ENCODE data around the gene GJB3.
"Not testable (repeated sequence)": the region's sequence is repeated elsewhere in the genome, so short reads cannot be mapped to it uniquely, and the experiment has no call there.

Gene GJB3

DNA sequence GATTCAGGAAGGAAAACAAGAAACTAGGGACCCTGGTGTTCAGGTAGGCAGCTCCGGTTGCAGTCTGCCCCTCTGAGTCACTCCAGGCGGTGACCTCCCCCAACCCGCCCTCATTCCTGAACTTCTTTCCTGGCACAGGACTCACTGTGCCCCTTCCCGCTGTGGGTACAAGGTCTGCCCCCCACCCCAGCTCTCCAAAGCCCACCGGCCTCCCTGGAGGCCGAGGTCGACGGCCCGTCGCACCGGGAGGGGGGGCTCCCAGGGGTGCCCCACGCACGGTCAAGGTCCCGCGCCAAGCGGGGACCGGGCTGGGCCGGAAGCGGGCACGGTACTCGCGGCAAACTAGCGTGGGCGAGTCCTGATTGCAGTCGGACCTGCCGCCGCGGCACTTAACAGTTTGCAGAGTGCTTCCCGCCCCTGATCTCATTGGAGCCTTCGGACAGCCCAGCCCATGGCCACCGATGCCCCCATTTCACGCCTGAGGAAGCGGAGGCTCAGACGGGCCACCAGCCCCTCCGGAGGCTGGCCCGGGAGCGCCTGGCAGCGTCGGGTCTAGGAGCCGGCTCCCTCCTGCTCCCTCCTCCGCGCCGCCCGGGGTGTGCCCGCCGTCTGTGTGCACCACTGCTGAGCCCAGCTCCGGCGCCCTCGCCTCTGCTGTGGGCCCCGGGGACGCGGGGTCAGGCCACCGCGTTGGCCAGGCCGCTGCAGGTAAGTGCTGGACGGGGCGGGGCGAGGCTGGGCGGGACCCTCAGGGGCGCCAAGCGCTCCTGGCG is at the start of gene GJB3:
Gene GJB3, plus strand, starts transcription at position 144 of the 773 bp plus-strand sequence. CDS start 3,549 bp downstream, outside the sequence.
- no peak within 1 kb of the TSS for H3K4me3 ChIP-seq (ENCODE audit: low read depth, low read length)
- DNase-seq (ENCODE audit: low read depth) = peak; percentile 8
- TF ChIP-seq MAX (IDR thresholded peaks at IDR 0.05; ENCODE audit: low read depth, low read length) (no peak), POLR2A (IDR thresholded peaks at IDR 0.05; ENCODE audit: extremely low read depth, insufficient read length) (no peak), MYC (IDR thresholded peaks at IDR 0.05; ENCODE audit: low read depth, low read length) (no peak), CTCF (IDR thresholded peaks at IDR 0.05; ENCODE audit: low read depth, low read length) (no peak)

GRCh38 chr1:34732831-34733230 is 48.2 kb upstream of the GJB3 start:
- H3K4me3 ChIP-seq (ENCODE audit: low read depth, low read length); DNase-seq (ENCODE audit: low read depth): not testable (repeated sequence)

GRCh38 chr1:34736692-34737091 is 44.3 kb upstream of the GJB3 start:
- H3K4me3 ChIP-seq (ENCODE audit: low read depth, low read length) = no peak overlapping the region
- no peak for DNase-seq (ENCODE audit: low read depth)
- TF ChIP-seq CTCF (IDR thresholded peaks at IDR 0.05; ENCODE audit: low read depth, low read length) = no peak
- no peak for TF ChIP-seq MAX (IDR thresholded peaks at IDR 0.05; ENCODE audit: low read depth, low read length)
- TF ChIP-seq POLR2A (IDR thresholded peaks at IDR 0.05; ENCODE audit: extremely low read depth, insufficient read length) = no peak
- TF ChIP-seq MYC (IDR thresholded peaks at IDR 0.05; ENCODE audit: low read depth, low read length) = no peak

- DNase-seq (ENCODE audit: low read depth); H3K4me3 ChIP-seq (ENCODE audit: low read depth, low read length): not testable (repeated sequence)
Measured at GRCh38 chr1:34737236-34737635, 43.8 kb upstream of the GJB3 start.

DNA sequence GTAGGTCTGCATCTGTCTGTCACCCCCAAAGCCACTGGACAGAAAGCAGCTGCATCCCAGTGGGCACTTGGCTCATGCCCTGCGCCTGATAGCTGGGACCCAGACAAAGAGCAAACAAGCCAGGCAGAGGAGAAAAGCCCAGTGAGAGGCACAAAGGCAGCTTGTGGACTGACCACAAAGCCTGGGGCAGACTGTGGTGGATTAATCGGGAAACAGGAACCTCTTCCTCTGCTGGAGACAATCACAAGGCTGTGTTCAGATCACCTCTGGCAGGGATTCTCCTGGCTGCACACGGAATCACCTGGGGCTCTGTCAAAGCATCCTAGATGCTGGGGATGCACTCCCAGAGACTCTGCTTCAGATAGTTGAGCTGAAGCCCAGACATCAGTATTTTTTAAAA is 41.4 kb upstream of the GJB3 start:
- H3K4me3 ChIP-seq (ENCODE audit: low read depth, low read length) = no peak overlapping the region
- TF ChIP-seq MAX (IDR thresholded peaks at IDR 0.05; ENCODE audit: low read depth, low read length) (no peak), POLR2A (IDR thresholded peaks at IDR 0.05; ENCODE audit: extremely low read depth, insufficient read length) (no peak), CTCF (IDR thresholded peaks at IDR 0.05; ENCODE audit: low read depth, low read length) (no peak), MYC (IDR thresholded peaks at IDR 0.05; ENCODE audit: low read depth, low read length) (no peak)
- DNase-seq (ENCODE audit: low read depth) = no peak

DNA sequence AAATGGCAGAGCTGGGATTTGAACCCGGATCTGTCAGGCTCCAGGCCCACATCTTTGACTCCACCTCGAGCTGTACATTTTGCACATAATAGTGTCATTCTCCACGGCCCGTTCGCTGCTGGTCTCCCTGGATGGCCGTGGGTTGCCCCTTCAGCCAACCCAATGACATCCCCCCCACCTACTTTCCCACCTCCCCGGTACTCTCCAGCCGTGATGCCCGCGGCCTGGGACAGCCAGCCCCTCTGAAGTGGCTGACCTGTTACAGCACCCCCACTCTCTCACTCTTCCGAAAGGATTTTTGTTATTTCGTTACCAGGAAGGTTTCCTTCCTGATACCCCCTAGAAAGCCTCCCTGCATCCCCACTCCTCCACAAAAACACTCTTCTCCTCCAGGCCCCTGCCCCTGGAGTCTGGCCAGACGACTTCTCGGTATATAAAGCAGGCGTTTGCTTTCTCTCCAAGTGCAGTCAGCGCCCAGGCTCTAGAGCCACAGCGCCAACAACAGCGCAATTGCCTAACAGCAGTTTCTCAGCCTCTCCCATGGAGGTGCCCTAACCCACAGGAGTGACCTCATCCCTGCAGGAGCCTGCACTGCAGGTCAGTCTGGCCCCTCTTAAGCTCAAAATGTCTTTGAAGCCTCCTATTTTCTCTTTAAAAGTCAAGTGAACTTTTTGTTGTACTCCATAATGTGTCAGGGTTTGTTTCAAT is 40.7 kb upstream of the GJB3 start:
- no peak overlapping the region for H3K4me3 ChIP-seq (ENCODE audit: low read depth, low read length)
- DNase-seq (ENCODE audit: low read depth) = peak; percentile 22
- TF ChIP-seq MAX (IDR thresholded peaks at IDR 0.05; ENCODE audit: low read depth, low read length) (no peak), CTCF (IDR thresholded peaks at IDR 0.05; ENCODE audit: low read depth, low read length) (no peak), POLR2A (IDR thresholded peaks at IDR 0.05; ENCODE audit: extremely low read depth, insufficient read length) (no peak), MYC (IDR thresholded peaks at IDR 0.05; ENCODE audit: low read depth, low read length) (no peak)

All from NB4 (cell line).